ENCODE results near the gene ABLIM1.

The ABLIM1 gene

GRCh38 chr10:114395366-114396022 is 262.6 kb downstream of the ABLIM1 start:
- H3K9me3 ChIP-seq (ENCODE audit: severe bottlenecking): no peaks in the 10 kb centered on the region
- peaks cover 64% of the 10 kb centered on the region for H3K27me3 ChIP-seq (ENCODE audit: insufficient read depth, low read depth, severe bottlenecking)
- no peak overlapping the region for H3K4me3 ChIP-seq (ENCODE audit: low read depth, low read length)
- no peak overlapping the region for H3K27ac ChIP-seq
- no peak for DNase-seq
- TF ChIP-seq, protein P1, sequence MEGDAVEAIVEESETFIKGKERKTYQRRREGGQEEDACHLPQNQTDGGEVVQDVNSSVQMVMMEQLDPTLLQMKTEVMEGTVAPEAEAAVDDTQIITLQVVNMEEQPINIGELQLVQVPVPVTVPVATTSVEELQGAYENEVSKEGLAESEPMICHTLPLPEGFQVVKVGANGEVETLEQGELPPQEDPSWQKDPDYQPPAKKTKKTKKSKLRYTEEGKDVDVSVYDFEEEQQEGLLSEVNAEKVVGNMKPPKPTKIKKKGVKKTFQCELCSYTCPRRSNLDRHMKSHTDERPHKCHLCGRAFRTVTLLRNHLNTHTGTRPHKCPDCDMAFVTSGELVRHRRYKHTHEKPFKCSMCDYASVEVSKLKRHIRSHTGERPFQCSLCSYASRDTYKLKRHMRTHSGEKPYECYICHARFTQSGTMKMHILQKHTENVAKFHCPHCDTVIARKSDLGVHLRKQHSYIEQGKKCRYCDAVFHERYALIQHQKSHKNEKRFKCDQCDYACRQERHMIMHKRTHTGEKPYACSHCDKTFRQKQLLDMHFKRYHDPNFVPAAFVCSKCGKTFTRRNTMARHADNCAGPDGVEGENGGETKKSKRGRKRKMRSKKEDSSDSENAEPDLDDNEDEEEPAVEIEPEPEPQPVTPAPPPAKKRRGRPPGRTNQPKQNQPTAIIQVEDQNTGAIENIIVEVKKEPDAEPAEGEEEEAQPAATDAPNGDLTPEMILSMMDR (IDR thresholded peaks at IDR 0.05; ENCODE audit: low read depth, low read length): no peak
- no peaks in the 10 kb centered on the region for H3K36me3 ChIP-seq

- Histone ChIP-seq H3K9me3 (ENCODE audit: severe bottlenecking) (no peaks in the 10 kb centered on the region), H3K4me3 (ENCODE audit: low read depth, low read length) (no peak overlapping the region), H3K27me3 (ENCODE audit: insufficient read depth, low read depth, severe bottlenecking) (peaks cover 56% of the 10 kb centered on the region), H3K27ac (no peak overlapping the region), H3K36me3 (no peaks in the 10 kb centered on the region)
- DNase-seq: no peak
- TF ChIP-seq, protein P1 (IDR thresholded peaks at IDR 0.05; ENCODE audit: low read depth, low read length): no peak
Observed at GRCh38 chr10:114394531-114394930, 263.5 kb downstream of the ABLIM1 start.

DNA sequence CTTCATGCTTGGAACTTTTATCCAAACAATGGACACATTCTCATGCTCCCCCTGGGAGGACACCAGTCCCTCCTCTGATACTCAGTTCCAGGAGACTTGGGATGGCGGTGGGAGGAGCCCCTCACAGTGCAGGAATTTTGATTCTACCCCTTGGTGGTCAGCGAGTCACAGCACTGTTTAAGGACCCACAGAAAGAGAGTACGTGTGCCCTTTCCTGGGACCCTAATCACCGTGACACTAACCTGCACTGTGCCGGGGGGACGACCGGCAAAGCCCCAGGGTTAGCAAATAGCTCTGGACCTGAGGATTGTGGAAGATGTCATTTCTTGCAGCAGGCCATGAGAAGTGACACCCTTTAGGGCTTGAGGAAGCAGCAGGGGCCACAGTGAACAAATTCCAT is 264.2 kb downstream of the ABLIM1 start:
- TF ChIP-seq, protein P1 (IDR thresholded peaks at IDR 0.05; ENCODE audit: low read depth, low read length): no peak
- Histone ChIP-seq H3K27me3 (ENCODE audit: insufficient read depth, low read depth, severe bottlenecking) (peaks cover 55% of the 10 kb centered on the region), H3K9me3 (ENCODE audit: severe bottlenecking) (no peaks in the 10 kb centered on the region), H3K4me3 (ENCODE audit: low read depth, low read length) (no peak overlapping the region), H3K36me3 (no peaks in the 10 kb centered on the region), H3K27ac (no peak overlapping the region)
- DNase-seq: no peak

GRCh38 chr10:114393482-114393881 is 264.6 kb downstream of the ABLIM1 start:
- Histone ChIP-seq H3K27me3 (ENCODE audit: insufficient read depth, low read depth, severe bottlenecking) (peaks cover 51% of the 10 kb centered on the region), H3K36me3 (no peaks in the 10 kb centered on the region), H3K27ac (no peak overlapping the region), H3K4me3 (ENCODE audit: low read depth, low read length) (no peak overlapping the region), H3K9me3 (ENCODE audit: severe bottlenecking) (no peaks in the 10 kb centered on the region)
- DNase-seq: no peak
- TF ChIP-seq, protein P1 (IDR thresholded peaks at IDR 0.05; ENCODE audit: low read depth, low read length): no peak

DNA sequence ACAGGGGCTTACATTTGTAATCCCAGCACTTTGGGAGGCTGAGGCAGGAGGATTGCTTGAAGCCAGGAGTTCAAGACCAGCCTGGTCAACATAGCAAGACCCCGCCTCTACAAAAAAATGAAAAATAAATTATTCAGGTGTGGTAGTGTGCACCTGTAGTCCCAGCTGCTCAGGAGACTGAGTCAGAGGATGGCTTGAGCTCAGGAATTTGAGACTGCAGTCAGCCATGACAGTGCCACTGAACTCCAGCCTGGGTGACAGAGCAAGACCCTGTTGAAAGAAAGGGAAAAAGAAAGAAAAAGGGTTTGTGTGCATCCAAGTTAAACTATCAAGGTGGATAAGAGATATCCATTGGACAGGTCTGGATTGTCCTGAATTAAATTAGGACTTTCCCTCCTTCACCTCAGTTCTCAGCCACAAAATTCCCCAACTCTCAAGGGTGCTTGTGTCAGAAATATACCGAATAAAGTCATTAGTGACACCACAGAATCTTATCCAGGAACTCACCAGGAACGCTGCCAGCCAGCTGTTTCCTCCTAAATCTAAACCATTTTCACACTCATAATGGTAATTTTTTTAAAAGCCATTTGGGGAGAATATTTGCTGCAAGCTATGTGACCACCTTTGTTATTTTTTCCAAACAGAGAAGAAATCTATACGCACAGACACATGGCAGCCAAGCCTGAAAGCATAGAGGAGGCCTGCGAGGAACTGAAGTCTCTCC is 265.8 kb downstream of the ABLIM1 start:
- no peak for DNase-seq
- no peak overlapping the region for H3K27ac ChIP-seq
- no peaks in the 10 kb centered on the region for H3K9me3 ChIP-seq (ENCODE audit: severe bottlenecking)
- no peak overlapping the region for H3K4me3 ChIP-seq (ENCODE audit: low read depth, low read length)
- no peaks in the 10 kb centered on the region for H3K36me3 ChIP-seq
- TF ChIP-seq, protein P1 (IDR thresholded peaks at IDR 0.05; ENCODE audit: low read depth, low read length): no peak
- peaks cover 42% of the 10 kb centered on the region for H3K27me3 ChIP-seq (ENCODE audit: insufficient read depth, low read depth, severe bottlenecking)
